B cell (primary cell): ENCODE data around the gene LRIT1. TPM values are rescaled to one million over a fixed set of nuclear protein-coding genes. Genes with fewer than 3 reads are reported as not detected.

Experiments used
- ATAC-seq: fragments of 200-7000 bp; cut with Tn5 transposase; one replicate; pipeline ENCODE4 v1.10.0; 2021; ENCODE audit warnings: low read depth, mild to moderate bottlenecking, moderate number of reproducible peaks, moderate library complexity
- CTCF ChIA-PET: fragments of 350-600 bp; sonication (Branson Sonifier 250); formaldehyde crosslinking; loops from one replicate; lab custom pipeline; 2021; ENCODE audit warnings: antibody characterized with exemption, inconsistent platforms; lab: Charles Lee
- POLR2A ChIA-PET: fragments of 350-600 bp; sonication (Branson Sonifier 250); formaldehyde crosslinking; loops from one replicate; lab custom pipeline; 2021; ENCODE audit warnings: antibody characterized with exemption; lab: Charles Lee
- DNase-seq: peaks from one replicate; pipeline ENCODE4 v3.0.0; 2013
- H2AFZ ChIP-seq: 2 replicates; pipeline ENCODE4 v1.6.1; 2012; ENCODE audit warnings: mild to moderate bottlenecking, low read depth, low read length; ENCODE audit not compliant: insufficient read depth, poor library complexity, severe bottlenecking
- H3K27ac ChIP-seq, 2 donors: 1 replicate in 1 of 2; 2 replicates in 1 of 2; pipeline ENCODE4 v1.5.1; 2012 to 2013; ENCODE audit warnings: low read length in 2 of 2, mild to moderate bottlenecking in 2 of 2, moderate library complexity in 1 of 2
- H3K27me3 ChIP-seq, 4 experiments: fragments of 200-600 bp in 1 of 4; sonication (generic) in 1 of 4; replicated peaks in 1 of 4; 1 replicate in 2 of 4; 2 replicates in 2 of 4; pipeline versions ENCODE4 v1.6.1 to v1.7.0; 2013 to 2016; ENCODE audit warnings: low read length in 3 of 4, mild to moderate bottlenecking in 2 of 4, mixed read lengths in 1 of 4, moderate library complexity in 1 of 4; ENCODE audit not compliant: insufficient read depth in 4 of 4, control insufficient read depth in 3 of 4; ENCODE audit errors: control extremely low read depth in 1 of 4
- H3K36me3 ChIP-seq, 2 experiments: replicated peaks in 1 of 2; 1 replicate in 1 of 2; 2 replicates in 1 of 2; pipeline versions ENCODE4 v1.6.1 to v1.7.1; 2013; ENCODE audit warnings: low read length in 1 of 2; ENCODE audit not compliant: insufficient read depth in 2 of 2, control insufficient read depth in 1 of 2; ENCODE audit errors: control extremely low read depth in 1 of 2, extremely low read depth in 1 of 2
- H3K4me1 ChIP-seq, 2 donors: fragments of 200-600 bp in 1 of 2; sonication (generic) in 1 of 2; 1 replicate in 1 of 2; 2 replicates in 1 of 2; pipeline versions ENCODE4 v1.5.1 to v1.6.1; 2013 to 2017; ENCODE audit warnings: low read length in 2 of 2; ENCODE audit not compliant: control insufficient read depth in 2 of 2, insufficient read depth in 2 of 2
- H3K4me2 ChIP-seq: replicated peaks from 2 replicates; pipeline ENCODE3; 2012; ENCODE audit warnings: mild to moderate bottlenecking, low read depth, low read length; ENCODE audit not compliant: poor library complexity, severe bottlenecking
- H3K4me3 ChIP-seq, 5 experiments: fragments of 200-600 bp in 1 of 5; sonication (generic) in 1 of 5; 1 replicate in 3 of 5; 2 replicates in 2 of 5; pipeline versions ENCODE4 v1.5.1 to v1.7.0; 2011 to 2016; ENCODE audit warnings: low read length in 4 of 5, mild to moderate bottlenecking in 4 of 5, low read depth in 2 of 5, control low read depth in 1 of 5, moderate library complexity in 1 of 5; ENCODE audit not compliant: insufficient read depth in 1 of 5; ENCODE audit errors: control extremely low read depth in 1 of 5, extremely low read depth in 1 of 5
- H3K79me2 ChIP-seq: fragments of 200-600 bp; sonication (generic); one replicate; pipeline ENCODE4 v1.6.0; 2016; ENCODE audit warnings: low read length; ENCODE audit not compliant: control insufficient read depth, insufficient read depth
- H3K9ac ChIP-seq: fragments of 200-600 bp; sonication (generic); 2 replicates; pipeline ENCODE4 v1.6.1; 2017; ENCODE audit warnings: mild to moderate bottlenecking, low read length, moderate library complexity
- H3K9me3 ChIP-seq, 3 donors: one replicate each; pipeline versions ENCODE4 v1.6.1 to v1.7.1; 2013; ENCODE audit warnings: low read length in 2 of 3; ENCODE audit not compliant: control insufficient read depth in 2 of 3, insufficient read depth in 1 of 3; ENCODE audit errors: control extremely low read depth in 1 of 3
- H4K20me1 ChIP-seq: 2 replicates; pipeline ENCODE4 v1.6.0; 2012; ENCODE audit warnings: mild to moderate bottlenecking, low read length; ENCODE audit not compliant: insufficient read depth, control insufficient read depth, poor library complexity, severe bottlenecking
- H3K27ac Mint-ChIP-seq: one replicate; pipeline ENCODE4 v1.8.0; 2021; ENCODE audit warnings: mixed read lengths
- H3K27me3 Mint-ChIP-seq: one replicate; pipeline ENCODE4 v1.8.0; 2021; ENCODE audit warnings: mixed read lengths
- H3K4me1 Mint-ChIP-seq: one replicate; pipeline ENCODE4 v1.8.0; 2021; ENCODE audit warnings: mixed read lengths
- H3K4me3 Mint-ChIP-seq: one replicate; pipeline ENCODE4 v1.8.0; 2021; ENCODE audit warnings: mixed read lengths
- H3K9me3 Mint-ChIP-seq: one replicate; pipeline ENCODE4 v1.8.0; 2022; ENCODE audit warnings: mixed read lengths; ENCODE audit not compliant: insufficient read depth
- EZH2 ChIP-seq: IDR thresholded peaks from 2 replicates; pipeline ENCODE4 v1.6.1; 2012; ENCODE audit warnings: borderline replicate concordance, low read depth, mild to moderate bottlenecking, moderate library complexity, low read length; ENCODE audit not compliant: insufficient read depth, poor library complexity, severe bottlenecking
- WGBS: methylation state at CpG from one replicate; pipeline ENCODE4 v1.1.5; 2013; ENCODE audit warnings: missing lambda C conversion rate; ENCODE audit not compliant: insufficient coverage; 5-methylcytosine and 5-hydroxymethylcytosine counted together
- intact Hi-C: fragments of 100-400 bp; cut with micrococcal nuclease; formaldehyde crosslinking; loops from one replicate; pipeline ENCODE4 v1.10.0; 2022
- polyA plus RNA-seq: library from polyadenylated mRNA; depleted of rRNA; stranded (reverse); fragments of >200 nt; gene quantifications from 2 replicates; pipeline ENCODE4 v1.2.3, GENCODE V29; 2012
- total RNA-seq, 2 donors: library from RNA; stranded (reverse); fragments of 120-200 nt in 1 of 2; gene quantifications; 1 replicate in 1 of 2; 2 replicates in 1 of 2; pipeline versions ENCODE4 v1.2.3 to v1.2.4, GENCODE V29; 2013 to 2022
- TF ChIP-seq, protein P1 (sequence below): fragments of 200-600 bp; IDR thresholded peaks from one replicate; pipeline ENCODE4 v1.8.0; 2022; ENCODE audit warnings: antibody characterized with exemption, mild to moderate bottlenecking

LRIT1 gene
- total and polyA plus RNA-seq, 2 donors (not counting 1 experiment from before 2014, with no cell fraction given), result not detected

- no peak overlapping the region for H3K9ac ChIP-seq
- intact Hi-C loops, result no loop called here
- Mint-ChIP-seq H3K27ac (no peak overlapping the region), H3K9me3 (no peaks in the 10 kb centered on the region), H3K4me3 (peak overlapping the region; percentile 37), H3K27me3 (peaks cover 7% of the 10 kb centered on the region), H3K4me1 (no peaks in the 10 kb centered on the region)
- H3K4me1 ChIP-seq, result no peaks in the 10 kb centered on the region
- peak overlapping the region; percentile 22 for H2AFZ ChIP-seq
- no peaks in the 10 kb centered on the region for H3K79me2 ChIP-seq
- H3K27ac ChIP-seq, result no peak overlapping the region
- peak overlapping the region; percentile 28 for H3K4me2 ChIP-seq
- POLR2A ChIA-PET, result interaction anchor here (0.6 kb wide), 1 partner anchor 35 kb away, joined by 3 read pairs; no protein-coding TSS in a partner anchor
- WGBS, result 47% methylated on average over 12 of the region's 12 CpGs
- peak; percentile 43 for ATAC-seq
- no peaks in the 10 kb centered on the region for H3K36me3 ChIP-seq
- CTCF ChIA-PET, result interaction anchor here (1.7 to 2.5 kb wide), 2 partner anchors 9 to 66 kb away, joined by 6 to 25 read pairs; no protein-coding TSS in a partner anchor
- no peaks in the 10 kb centered on the region for H3K27me3 ChIP-seq
- no peak overlapping the region for H3K4me3 ChIP-seq
- H3K9me3 ChIP-seq, result peaks cover 0 to 3% (median 0%) of the 10 kb centered on the region in 3 donors
- no peaks in the 10 kb centered on the region for H4K20me1 ChIP-seq
- TF ChIP-seq, protein P1, sequence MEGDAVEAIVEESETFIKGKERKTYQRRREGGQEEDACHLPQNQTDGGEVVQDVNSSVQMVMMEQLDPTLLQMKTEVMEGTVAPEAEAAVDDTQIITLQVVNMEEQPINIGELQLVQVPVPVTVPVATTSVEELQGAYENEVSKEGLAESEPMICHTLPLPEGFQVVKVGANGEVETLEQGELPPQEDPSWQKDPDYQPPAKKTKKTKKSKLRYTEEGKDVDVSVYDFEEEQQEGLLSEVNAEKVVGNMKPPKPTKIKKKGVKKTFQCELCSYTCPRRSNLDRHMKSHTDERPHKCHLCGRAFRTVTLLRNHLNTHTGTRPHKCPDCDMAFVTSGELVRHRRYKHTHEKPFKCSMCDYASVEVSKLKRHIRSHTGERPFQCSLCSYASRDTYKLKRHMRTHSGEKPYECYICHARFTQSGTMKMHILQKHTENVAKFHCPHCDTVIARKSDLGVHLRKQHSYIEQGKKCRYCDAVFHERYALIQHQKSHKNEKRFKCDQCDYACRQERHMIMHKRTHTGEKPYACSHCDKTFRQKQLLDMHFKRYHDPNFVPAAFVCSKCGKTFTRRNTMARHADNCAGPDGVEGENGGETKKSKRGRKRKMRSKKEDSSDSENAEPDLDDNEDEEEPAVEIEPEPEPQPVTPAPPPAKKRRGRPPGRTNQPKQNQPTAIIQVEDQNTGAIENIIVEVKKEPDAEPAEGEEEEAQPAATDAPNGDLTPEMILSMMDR, result peak; percentile 54
- TF ChIP-seq EZH2, result no peak
- peak; percentile 37 for DNase-seq
Observed at GRCh38 chr10:84214612-84215235, 26.6 kb downstream of the LRIT1 start.

- Histone ChIP-seq H3K36me3 (no peaks in the 10 kb centered on the region), H3K9me3 (peaks cover 0 to under 1% (median 0%) of the 10 kb centered on the region in 3 donors), H3K27me3 (no peaks in the 10 kb centered on the region), H3K4me2 (peak overlapping the region; percentile 28), H4K20me1 (no peaks in the 10 kb centered on the region), H3K4me1 (no peaks in the 10 kb centered on the region), H3K27ac (no peak overlapping the region), H2AFZ (peak overlapping the region; percentile 22), H3K9ac (no peak overlapping the region), H3K79me2 (no peaks in the 10 kb centered on the region), H3K4me3 (no peak overlapping the region)
- Mint-ChIP-seq H3K27me3 (peaks cover 7% of the 10 kb centered on the region), H3K27ac (no peak overlapping the region), H3K4me1 (no peaks in the 10 kb centered on the region), H3K4me3 (peak overlapping the region; percentile 37), H3K9me3 (no peaks in the 10 kb centered on the region)
- ATAC-seq, result no peak
- intact Hi-C loops, result no loop called here
- POLR2A ChIA-PET, result interaction anchor here (0.6 kb wide), 1 partner anchor 36 kb away, joined by 3 read pairs; no protein-coding TSS in a partner anchor
- CTCF ChIA-PET, result interaction anchor here (1.7 to 2.5 kb wide), 2 partner anchors 9 to 66 kb away, joined by 6 to 25 read pairs; no protein-coding TSS in a partner anchor
- no peak for DNase-seq
- 74% methylated on average over 25 of the region's 25 CpGs for WGBS
- no peak for TF ChIP-seq EZH2
- TF ChIP-seq, protein P1, result no peak
Observed at GRCh38 chr10:84214046-84214572, 27.2 kb downstream of the LRIT1 start.
